ENCODE measurements around the gene DHFR2. TPM values are rescaled to one million over a fixed set of nuclear protein-coding genes. Genes with fewer than 3 reads are reported as not detected.

Gene DHFR2
- total and polyA plus RNA-seq, 9 donors = 4.6 to 13.9 (median 8.7) TPM

GRCh38 chr3:94066506-94067500, 4.1 kb upstream of the DHFR2 start:
- no peaks in the 10 kb centered on the region for H3K36me3 ChIP-seq
- no peak for TF ChIP-seq CTCF (IDR thresholded peaks at IDR 0.05)
- no peak for TF ChIP-seq POLR2A (IDR thresholded peaks at IDR 0.05)
- no peak for TF ChIP-seq EP300 (IDR thresholded peaks at IDR 0.05)
- H3K4me1 ChIP-seq (ENCODE audit: insufficient read depth) = peaks cover 2% of the 10 kb centered on the region
- H3K27me3 ChIP-seq = no peaks in the 10 kb centered on the region
- no peak for DNase-seq
- intact Hi-C loops (cut with DNase I) = loop anchor here in 1 of 4 donors (10.0 kb wide), 1 partner anchor 62 kb away; no protein-coding TSS in a partner anchor
- 85 to 88% (median 87%) methylated on average over 6 of the region's 6 CpGs for WGBS, 3 donors
- H3K4me3 ChIP-seq = no peak overlapping the region
- no peak overlapping the region for H3K27ac ChIP-seq
- no peaks in the 10 kb centered on the region for H3K9me3 ChIP-seq

- Histone ChIP-seq H3K36me3 (no peaks in the 10 kb centered on the region), H3K27ac (no peak overlapping the region), H3K4me1 (ENCODE audit: insufficient read depth) (peaks cover 2% of the 10 kb centered on the region), H3K27me3 (no peaks in the 10 kb centered on the region), H3K4me3 (no peak overlapping the region), H3K9me3 (no peaks in the 10 kb centered on the region)
- intact Hi-C loops (cut with DNase I) = loop anchor here in 1 of 4 donors (10.0 kb wide), 1 partner anchor 61 kb away; no protein-coding TSS in a partner anchor
- no peak for DNase-seq
- WGBS, 3 donors = 89 to 100% (median 93%) methylated on average over 1 of the region's 1 CpG
- no peak for TF ChIP-seq POLR2A (IDR thresholded peaks at IDR 0.05)
- no peak for TF ChIP-seq CTCF (IDR thresholded peaks at IDR 0.05)
- no peak for TF ChIP-seq EP300 (IDR thresholded peaks at IDR 0.05)
Observed at GRCh38 chr3:94065819-94066480, 3.2 kb upstream of the DHFR2 start.

- intact Hi-C loops (cut with DNase I) = loop anchor here in 1 of 4 donors (10.0 kb wide), 1 partner anchor 60 kb away; no protein-coding TSS in a partner anchor
- H3K9me3 ChIP-seq = no peaks in the 10 kb centered on the region
Observed at GRCh38 chr3:94065122-94065521, 2.4 kb upstream of the DHFR2 start.

More at GRCh38 chr3:94065122-94065521, 2.4 kb upstream of the DHFR2 start:
- no peak overlapping the region for H3K4me3 ChIP-seq
- H3K27ac ChIP-seq = no peak overlapping the region
- DNase-seq = no peak
- no peaks in the 10 kb centered on the region for H3K27me3 ChIP-seq
- H3K4me1 ChIP-seq (ENCODE audit: insufficient read depth) = peaks cover 2% of the 10 kb centered on the region
- H3K36me3 ChIP-seq = no peaks in the 10 kb centered on the region
- WGBS, 3 donors = 60 to 79% (median 75%) methylated on average over 1 of the region's 1 CpG
- TF ChIP-seq EP300 (IDR thresholded peaks at IDR 0.05) (no peak), CTCF (IDR thresholded peaks at IDR 0.05) (no peak), POLR2A (IDR thresholded peaks at IDR 0.05) (no peak)
